NCI-H2196 treated with DMSO at 0.1 percent for 48 hours (cell line): ENCODE measurements around the gene ZNF709.
A peak's percentile ranks its signal among the peaks of the same experiment; 100 is the strongest.
"Not testable (repeated sequence)": the region's sequence is repeated elsewhere in the genome, so short reads cannot be mapped to it uniquely, and the experiment has no call there.

ENCODE experiments used
- DNase-seq: peaks from one replicate; lab custom pipeline; 2025; ENCODE audit not compliant: unreplicated experiment; lab: John Stamatoyannopoulos, UW

Gene ZNF709

GRCh38 chr19:12484371-12485051 lies at the start of gene ZNF709:
Gene ZNF709 (minus strand): TSS chr19:12484816. CDS start chr19:12484657, 159 bp downstream.
- DNase-seq, result peak; percentile 71

GRCh38 chr19:12527034-12527836 lies 42.6 kb upstream of the ZNF709 start:
- no peak for DNase-seq

- DNase-seq, result no peak
These were observed 41.9 kb upstream of the ZNF709 start for GRCh38 chr19:12526542-12526941.

- DNase-seq, result no peak
These were observed 37.4 kb upstream of the ZNF709 start for GRCh38 chr19:12521996-12522395.

GRCh38 chr19:12513531-12514061 lies 29.0 kb upstream of the ZNF709 start:
- no peak for DNase-seq

- DNase-seq, result no peak
These were observed 12.4 kb upstream of the ZNF709 start for GRCh38 chr19:12497032-12497431.

- no peak for DNase-seq
These were observed 11.9 kb upstream of the ZNF709 start for GRCh38 chr19:12496480-12496879.

- peak; percentile 94 for DNase-seq
These were observed 10.6 kb upstream of the ZNF709 start for GRCh38 chr19:12495002-12495802.

GRCh38 chr19:12494260-12494860 lies 9.7 kb upstream of the ZNF709 start:
- DNase-seq, result no peak

GRCh38 chr19:12486265-12486783 lies 1.7 kb upstream of the ZNF709 start:
- DNase-seq, result not testable (repeated sequence)

- DNase-seq, result no peak
These were observed 955 bp upstream of the ZNF709 start for GRCh38 chr19:12485571-12485970.

GRCh38 chr19:12485052-12485416 lies 418 bp upstream of the ZNF709 start:
- no peak for DNase-seq

GRCh38 chr19:12484011-12484370 lies 625 bp downstream of the ZNF709 start:
- no peak for DNase-seq

GRCh38 chr19:12482509-12482886 lies 2.1 kb downstream of the ZNF709 start:
- no peak for DNase-seq

- no peak for DNase-seq
These were observed 2.7 kb downstream of the ZNF709 start for GRCh38 chr19:12481781-12482508.

GRCh38 chr19:12478234-12478941 lies 6.2 kb downstream of the ZNF709 start:
- no peak for DNase-seq

- DNase-seq, result not testable (repeated sequence)
These were observed 17.0 kb downstream of the ZNF709 start for GRCh38 chr19:12467651-12468050.

- DNase-seq, result no peak
These were observed 19.4 kb downstream of the ZNF709 start for GRCh38 chr19:12465211-12465610.

- DNase-seq, result no peak
These were observed 19.8 kb downstream of the ZNF709 start for GRCh38 chr19:12464769-12465168.

- DNase-seq, result not testable (repeated sequence)
These were observed 20.5 kb downstream of the ZNF709 start for GRCh38 chr19:12464139-12464538.
